Ishikawa (cell line): ENCODE data around the gene SYT5.

ENCODE experiments used
- CEBPB ChIP-seq: IDR thresholded peaks from 2 replicates; pipeline ENCODE4 v1.6.1; 2012
- CREB1 ChIP-seq: IDR thresholded peaks from 2 replicates; pipeline ENCODE4 v1.6.1; 2012; ENCODE audit warnings: low read depth
- EGR1 ChIP-seq: IDR thresholded peaks from 2 replicates; pipeline ENCODE4 v1.6.1; 2012
- EP300 ChIP-seq: IDR thresholded peaks from 2 replicates; pipeline ENCODE4 v1.6.1; 2012; ENCODE audit warnings: borderline replicate concordance
- FOXM1 ChIP-seq: IDR thresholded peaks from 2 replicates; pipeline ENCODE4 v1.6.1; 2012; ENCODE audit warnings: low read depth, borderline replicate concordance
- MAX ChIP-seq: IDR thresholded peaks from 2 replicates; pipeline ENCODE4 v1.6.1; 2012
- NFIC ChIP-seq: IDR thresholded peaks from 2 replicates; pipeline ENCODE4 v1.6.1; 2012
- RAD21 ChIP-seq: IDR thresholded peaks from 2 replicates; pipeline ENCODE4 v1.6.1; 2012; ENCODE audit warnings: low read depth
- REST ChIP-seq: IDR thresholded peaks from 2 replicates; pipeline ENCODE4 v1.6.1; 2012; ENCODE audit warnings: low read depth, mild to moderate bottlenecking
- TAF1 ChIP-seq: IDR thresholded peaks from 2 replicates; pipeline ENCODE4 v1.6.1; 2012; ENCODE audit warnings: low read depth, mild to moderate bottlenecking
- TCF12 ChIP-seq: IDR thresholded peaks from 2 replicates; pipeline ENCODE4 v1.6.1; 2012; ENCODE audit warnings: low read depth
- TEAD4 ChIP-seq: IDR thresholded peaks from 2 replicates; pipeline ENCODE4 v1.6.1; 2012
- USF1 ChIP-seq: IDR thresholded peaks from 2 replicates; pipeline ENCODE4 v1.6.1; 2012
- YY1 ChIP-seq: IDR thresholded peaks from 2 replicates; pipeline ENCODE4 v1.6.1; 2012; ENCODE audit warnings: low read depth
- ZBTB7A ChIP-seq: IDR thresholded peaks from 2 replicates; pipeline ENCODE4 v1.6.1; 2012; ENCODE audit warnings: low read depth

SYT5 gene

GRCh38 chr19:55224038-55224665, 44.1 kb upstream of the SYT5 start:
- TF ChIP-seq TEAD4 (no peak), REST (no peak), EP300 (no peak), FOXM1 (no peak), YY1 (no peak), NFIC (no peak), ZBTB7A (no peak), TCF12 (no peak), EGR1 (no peak), USF1 (no peak), MAX (no peak), TAF1 (no peak), CREB1 (no peak), RAD21 (no peak)

- TF ChIP-seq YY1 = no peak
- TF ChIP-seq TEAD4 = no peak
- no peak for TF ChIP-seq USF1
- no peak for TF ChIP-seq CREB1
- TF ChIP-seq FOXM1 = no peak
- TF ChIP-seq MAX = no peak
Observed at GRCh38 chr19:55223291-55224037, 43.4 kb upstream of the SYT5 start.

- TF ChIP-seq CREB1 (no peak), EP300 (no peak), ZBTB7A (no peak), NFIC (no peak), TAF1 (no peak), FOXM1 (no peak), TCF12 (no peak), YY1 (peak; percentile 65; the same call in 1 of the 2 replicates), MAX (no peak), REST (peak; percentile 96), TEAD4 (no peak), USF1 (no peak)
Observed at GRCh38 chr19:55220525-55220924, 40.4 kb upstream of the SYT5 start.

- TF ChIP-seq ZBTB7A (peak; percentile 16; the same call in 1 of the 2 replicates), MAX (peak; percentile 76), CREB1 (0 out of 2 replicates have a peak, but pooled peaks have one; percentile 46), CEBPB (no peak), NFIC (peak; percentile 51), REST (peak; percentile 99), RAD21 (no peak), EGR1 (no peak), USF1 (0 out of 2 replicates have a peak, but pooled peaks have one; percentile 12), TAF1 (no peak; the same call in 1 of the 2 replicates), YY1 (peak; percentile 80), FOXM1 (peak; percentile 52; the same call in 1 of the 2 replicates), EP300 (peak; percentile 59; the same call in 1 of the 2 replicates), TCF12 (peak; percentile 79), TEAD4 (no peak)
Observed at GRCh38 chr19:55216461-55217198, 36.5 kb upstream of the SYT5 start.
